NCI-H460 (cell line): Measurements from ENCODE around the gene NPEPL1. TPM values are rescaled to one million over a fixed set of nuclear protein-coding genes. Genes with fewer than 3 reads are reported as not detected.
"Not testable (repeated sequence)": the region's sequence is repeated elsewhere in the genome, so short reads cannot be mapped to it uniquely, and the experiment has no call there.

ENCODE experiments used
- DNase-seq: peaks from one replicate; pipeline ENCODE4 v3.0.0-alpha.2; 2016; ENCODE audit warnings: low read depth; ENCODE audit errors: extremely low read depth
- total RNA-seq: library from RNA; depleted of rRNA; stranded (reverse); fragments of >200 nt; shearing (Covaris generic); gene quantifications from 2 replicates; pipeline ENCODE4 v1.2.3, GENCODE V29; 2014

Gene NPEPL1
- total RNA-seq, 1 experiment from 2014 or later: 20.9 TPM

DNA sequence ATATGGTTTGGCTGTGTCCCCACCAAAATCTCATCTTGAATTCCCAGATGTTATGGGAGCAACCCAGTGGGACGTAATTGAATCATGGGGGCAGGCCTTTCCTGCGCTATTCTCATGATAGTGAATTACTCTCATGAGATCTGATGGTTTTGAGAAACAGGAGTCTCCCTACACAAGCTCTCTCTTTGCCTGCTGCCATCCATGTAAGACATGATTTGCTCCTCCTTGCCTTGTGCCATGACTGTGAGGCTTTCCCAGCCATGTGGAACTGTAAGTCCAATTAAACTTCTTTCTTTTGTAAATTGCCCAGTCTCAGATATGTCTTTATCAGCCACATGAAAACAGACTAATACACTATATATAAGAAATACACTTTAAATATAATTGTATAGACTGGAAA lies 33.6 kb downstream of the NPEPL1 start:
- not testable (repeated sequence) for DNase-seq

DNA sequence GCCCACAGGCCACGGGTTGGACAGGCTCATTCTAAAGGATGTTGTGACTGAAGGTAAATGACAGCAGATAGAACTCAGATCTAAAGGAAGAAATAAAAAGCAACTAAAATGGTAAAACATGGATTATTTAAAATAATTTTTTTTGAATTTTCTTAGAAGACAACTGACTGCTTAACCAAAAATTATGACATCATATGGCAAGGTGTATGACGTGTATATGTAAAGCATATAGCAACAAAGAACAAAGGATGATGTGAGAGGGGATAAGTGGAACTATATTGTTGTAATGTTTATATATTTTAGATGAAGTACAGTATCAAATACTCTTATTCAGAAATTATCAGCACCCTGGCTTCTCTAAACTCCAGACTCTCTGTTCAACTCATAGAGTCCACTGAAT lies 38.6 kb downstream of the NPEPL1 start:
- DNase-seq: no peak

DNA sequence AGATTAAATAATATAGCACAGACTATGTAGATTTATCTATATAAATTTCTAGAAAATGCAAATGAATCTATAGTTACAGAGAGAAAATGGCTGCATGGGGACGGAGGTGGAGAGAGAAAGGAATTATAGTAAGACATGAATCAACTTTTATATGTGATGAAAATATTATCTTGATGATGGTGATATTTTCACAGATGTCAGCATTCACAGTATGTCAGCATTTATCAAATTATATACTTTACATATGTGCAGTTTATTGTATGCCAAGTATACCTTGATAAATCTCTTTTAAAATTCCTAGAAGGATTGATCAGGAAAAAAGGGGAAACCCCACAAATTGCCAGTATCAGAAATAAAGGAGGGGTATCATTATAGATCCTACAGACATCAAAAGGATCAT lies 44.6 kb downstream of the NPEPL1 start:
- DNase-seq: no peak

DNA sequence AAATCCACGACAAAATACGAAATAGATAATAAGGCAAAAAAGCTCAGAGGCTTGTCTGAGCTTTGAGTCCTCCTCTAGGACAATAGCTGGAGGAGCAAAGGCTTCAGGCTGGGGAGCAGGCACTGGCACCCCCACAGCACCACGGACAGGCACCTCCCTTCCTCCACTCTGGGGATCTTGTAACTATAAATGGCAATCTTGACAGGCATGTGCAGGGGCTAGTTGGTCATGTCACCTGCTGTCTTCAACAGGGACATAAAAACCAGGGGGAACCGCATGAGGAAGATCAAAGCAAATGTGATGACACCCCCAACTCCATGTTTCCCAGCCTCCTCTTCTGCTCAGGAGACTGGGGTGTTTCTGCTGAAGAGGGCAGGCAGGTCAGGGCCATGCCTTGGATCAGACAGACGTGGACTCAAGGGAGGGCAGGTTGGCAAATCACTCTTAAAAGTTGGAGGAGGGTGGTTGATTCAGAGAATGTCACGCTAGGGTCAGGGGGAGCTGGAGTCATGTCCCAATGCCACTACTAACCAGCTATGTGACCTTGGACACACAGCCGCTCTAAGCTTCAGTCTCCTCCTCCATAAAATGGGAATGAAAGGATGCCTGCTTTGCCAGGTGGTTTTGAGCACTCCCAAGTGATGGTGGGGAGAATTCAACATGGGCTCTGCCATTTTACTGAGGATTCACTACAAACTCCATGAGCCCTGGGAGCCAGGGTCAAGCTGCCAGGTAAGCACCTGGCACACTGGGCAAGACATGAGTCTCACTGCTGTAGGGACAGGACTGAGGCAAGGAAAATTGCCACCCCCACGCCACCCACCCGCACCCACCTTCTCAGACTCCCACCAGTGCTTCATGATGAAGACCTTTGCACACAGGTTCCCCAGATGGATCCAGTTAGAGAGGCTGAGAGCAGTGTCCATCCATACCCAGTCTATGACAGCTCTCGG lies 48.0 kb downstream of the NPEPL1 start:
- no peak for DNase-seq

DNA sequence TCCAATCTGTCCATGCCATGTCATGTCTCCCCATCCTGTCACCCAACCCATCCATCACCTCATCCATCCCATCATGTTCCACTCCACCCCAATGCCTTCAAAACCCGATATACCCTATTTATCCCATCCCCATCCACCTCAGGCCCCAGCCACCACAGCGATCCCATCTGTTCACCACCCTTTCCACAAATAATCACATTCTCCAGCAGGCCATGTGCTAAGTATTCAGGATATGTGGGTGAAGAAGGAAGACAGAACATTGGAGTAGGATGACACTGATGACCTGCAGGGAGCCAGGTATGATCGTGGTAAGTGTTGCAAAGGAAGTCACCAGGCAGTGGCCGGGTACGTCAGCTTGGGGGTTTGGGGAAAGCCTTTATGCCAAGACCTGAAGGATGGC lies 48.8 kb downstream of the NPEPL1 start:
- DNase-seq: no peak

DNA sequence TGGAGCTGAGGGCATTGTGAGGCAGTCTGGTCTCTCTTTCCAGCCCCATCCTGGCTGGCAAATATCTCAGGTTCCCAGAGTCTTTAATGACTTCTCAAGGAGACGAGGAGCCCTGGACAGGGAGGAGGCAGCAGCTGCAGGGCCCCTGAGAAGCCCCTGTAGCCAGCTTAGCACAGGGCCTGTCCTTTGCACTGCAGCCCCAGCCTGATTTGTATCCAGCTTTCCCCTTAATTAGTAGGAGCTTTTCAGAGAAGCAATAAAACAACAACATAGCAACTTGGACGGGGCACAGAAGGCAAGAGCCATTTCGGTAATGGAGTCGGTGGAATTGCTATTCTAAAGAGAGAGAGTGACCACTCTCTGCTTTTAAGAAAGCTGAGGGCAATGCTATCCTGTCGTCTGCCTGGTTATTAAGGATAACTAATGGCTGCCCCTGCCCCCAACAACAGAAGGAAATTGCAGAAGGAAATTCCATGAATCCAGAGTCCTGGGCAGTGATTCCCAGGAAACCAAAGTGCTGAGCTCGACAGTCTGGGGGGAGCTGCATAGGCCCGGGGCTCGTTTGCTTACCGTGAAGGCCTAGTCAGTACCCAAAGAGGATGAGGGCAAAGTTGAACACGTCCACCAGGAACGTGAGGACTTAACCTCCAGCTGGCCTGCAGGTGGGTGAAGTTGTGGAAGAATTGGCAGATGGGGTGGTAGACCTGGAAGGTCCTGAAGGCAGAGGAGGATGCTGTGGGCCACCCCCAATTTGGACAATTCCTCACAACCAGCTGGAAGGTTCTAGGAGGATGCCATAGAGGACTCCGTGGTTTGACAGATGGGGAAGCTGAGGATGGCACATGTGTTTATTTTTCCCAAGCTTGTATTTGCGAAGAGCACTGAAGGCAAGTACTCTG lies 50.3 kb downstream of the NPEPL1 start:
- no peak for DNase-seq

DNA sequence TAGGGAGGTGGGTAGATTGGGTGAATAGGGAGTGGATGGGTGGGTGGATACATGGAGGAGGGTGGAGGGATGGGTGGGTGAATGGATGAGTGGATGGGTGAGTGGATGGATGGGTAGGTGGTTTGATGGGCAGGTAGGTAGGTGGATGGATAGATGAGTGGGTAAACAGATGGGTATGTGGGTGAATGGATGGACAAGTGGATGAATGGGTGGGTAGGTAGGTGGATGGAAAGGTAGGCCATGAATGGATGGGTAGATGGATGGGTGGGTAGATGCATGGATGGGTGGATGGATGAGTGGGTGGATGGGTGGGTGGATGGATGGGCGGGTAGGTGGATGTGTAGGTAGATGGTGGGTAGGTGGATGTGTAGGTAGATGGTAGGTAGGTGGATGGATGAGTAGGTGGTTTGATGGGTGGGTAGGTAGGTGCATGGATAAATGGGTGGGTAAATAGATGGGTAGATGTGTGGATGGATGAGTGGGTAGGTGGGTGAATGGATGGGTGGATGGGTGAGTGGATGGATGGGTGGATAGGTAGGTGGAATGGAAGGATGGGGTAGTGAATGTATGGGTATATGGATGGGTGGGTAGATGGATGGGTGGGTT lies 51.4 kb downstream of the NPEPL1 start:
- DNase-seq: no peak

DNA sequence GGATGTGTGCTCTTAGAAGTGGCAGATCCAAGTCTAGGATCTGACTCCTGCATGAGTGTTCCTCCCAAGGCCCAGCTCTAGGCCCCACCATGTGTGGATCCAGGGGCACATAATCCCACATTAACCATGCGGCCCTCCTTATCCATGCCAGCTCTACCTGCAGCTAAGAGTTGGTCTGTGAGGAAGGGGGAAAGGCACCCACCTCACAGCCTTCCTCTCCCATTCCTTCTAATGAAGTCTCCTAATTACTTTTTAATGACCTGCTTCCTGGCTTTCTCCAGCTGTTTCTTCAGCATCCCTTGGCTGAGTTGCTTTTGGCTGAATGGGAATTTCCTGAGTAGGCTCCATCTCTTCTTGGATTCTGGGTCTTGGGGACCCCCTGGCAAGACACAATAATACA lies 52.2 kb downstream of the NPEPL1 start:
- DNase-seq: no peak

DNA sequence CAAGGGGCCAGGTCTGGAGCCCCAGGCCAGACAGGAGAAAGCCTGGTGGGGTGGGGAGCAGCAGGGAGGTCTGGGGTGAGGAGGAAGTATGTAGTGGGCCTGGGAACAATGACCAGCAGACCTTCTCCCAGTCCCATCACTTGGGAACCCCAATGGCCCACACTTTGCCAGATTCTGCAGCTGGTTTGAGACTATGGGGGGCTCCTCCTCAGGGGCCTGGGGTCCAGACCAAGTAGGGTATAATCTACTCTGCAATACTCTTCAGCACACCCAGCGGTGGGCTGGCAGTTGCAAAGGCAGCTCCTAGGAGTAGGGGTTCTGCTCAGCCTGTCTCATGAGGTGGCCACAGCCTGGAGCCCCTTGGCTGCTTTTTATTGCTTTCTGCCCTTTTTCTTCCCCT lies 52.8 kb downstream of the NPEPL1 start:
- DNase-seq: no peak

DNA sequence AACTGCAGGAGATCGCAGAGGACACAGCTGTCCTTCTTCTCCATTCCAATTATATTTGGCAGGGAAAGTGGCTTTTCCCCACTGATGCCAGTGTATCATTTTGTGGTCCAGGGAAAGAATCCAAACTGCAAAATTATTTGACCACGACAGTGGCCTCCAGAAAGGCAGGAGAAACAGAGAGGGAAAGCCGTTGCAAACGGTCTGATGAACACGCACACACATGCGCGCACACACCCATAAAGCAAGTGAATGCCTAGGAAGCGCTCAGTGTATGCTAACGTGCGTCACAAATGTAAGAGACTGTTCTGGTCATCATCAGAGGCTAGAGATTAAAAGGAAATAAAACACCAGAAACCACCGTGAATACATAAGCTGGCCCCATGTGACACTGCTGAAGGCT lies 54.0 kb downstream of the NPEPL1 start:
- no peak for DNase-seq

DNA sequence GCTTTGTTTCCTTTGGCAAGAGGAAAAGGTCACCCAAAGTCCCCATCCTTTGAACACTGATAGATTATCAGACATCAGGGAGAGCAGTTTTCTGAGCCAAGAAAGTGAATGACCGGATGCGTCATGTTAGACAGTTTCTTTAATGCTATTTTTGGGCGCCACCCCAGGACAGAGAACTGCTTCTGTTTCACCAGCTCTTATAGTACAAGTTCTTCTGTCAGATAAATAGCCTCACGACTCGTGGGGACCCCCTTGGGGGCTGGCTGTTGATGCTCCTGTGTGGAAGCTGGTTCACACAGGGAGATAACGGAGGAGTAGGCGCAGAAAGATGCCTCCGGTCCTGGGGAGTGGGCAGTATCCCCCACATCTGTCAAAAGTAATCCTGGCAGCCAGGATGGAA lies 54.6 kb downstream of the NPEPL1 start:
- no peak for DNase-seq

DNA sequence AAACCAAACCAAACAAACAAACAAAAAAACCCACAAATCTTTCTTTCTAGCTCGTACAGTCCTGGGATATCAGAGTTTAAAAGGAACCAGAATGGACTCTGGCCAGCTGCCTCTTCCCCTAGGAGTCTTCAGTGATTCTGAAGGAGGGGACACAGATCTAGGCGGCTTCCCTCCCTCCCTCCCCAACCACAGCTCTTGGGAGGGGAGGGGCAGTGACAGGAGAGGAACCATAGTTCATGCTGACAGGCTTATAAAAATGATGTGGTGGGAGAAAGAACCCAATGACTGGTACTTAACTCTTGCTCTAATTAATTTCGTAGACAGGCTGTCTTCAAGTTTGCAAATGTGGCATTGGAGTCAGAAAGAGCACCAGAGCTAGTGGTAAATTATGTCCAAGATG lies 56.0 kb downstream of the NPEPL1 start:
- no peak for DNase-seq

DNA sequence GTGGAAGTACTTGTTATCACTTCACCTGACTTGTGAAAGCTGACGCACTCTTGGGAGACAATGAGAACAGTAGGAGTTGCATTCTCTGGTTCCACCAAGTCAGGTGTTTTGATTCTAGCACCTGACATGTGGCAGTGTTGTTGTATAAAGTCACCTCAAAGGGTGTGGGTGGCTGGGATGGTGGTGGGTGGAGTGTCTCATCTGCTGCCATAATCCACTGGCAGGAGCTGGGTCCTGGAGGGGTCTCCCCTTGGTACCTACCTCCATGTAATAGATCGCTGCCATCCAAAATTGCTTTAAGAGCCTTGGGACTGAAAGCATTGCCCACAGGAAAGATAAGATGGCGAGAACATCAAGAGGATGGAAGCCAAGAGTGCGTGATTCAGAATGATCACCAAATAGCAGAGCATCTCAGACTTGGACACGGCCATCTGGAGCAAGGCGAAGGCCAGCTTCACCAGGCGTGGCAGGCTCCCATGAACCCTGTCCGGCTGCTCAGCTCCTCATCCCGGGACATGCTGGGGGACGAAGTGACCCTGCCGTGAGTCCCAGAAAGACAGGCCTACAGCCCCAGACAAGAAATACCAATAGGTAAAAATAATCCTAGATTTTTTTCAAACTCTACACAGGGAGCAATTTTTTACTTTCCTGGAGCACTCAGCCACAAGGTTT lies 56.6 kb downstream of the NPEPL1 start:
- no peak for DNase-seq

DNA sequence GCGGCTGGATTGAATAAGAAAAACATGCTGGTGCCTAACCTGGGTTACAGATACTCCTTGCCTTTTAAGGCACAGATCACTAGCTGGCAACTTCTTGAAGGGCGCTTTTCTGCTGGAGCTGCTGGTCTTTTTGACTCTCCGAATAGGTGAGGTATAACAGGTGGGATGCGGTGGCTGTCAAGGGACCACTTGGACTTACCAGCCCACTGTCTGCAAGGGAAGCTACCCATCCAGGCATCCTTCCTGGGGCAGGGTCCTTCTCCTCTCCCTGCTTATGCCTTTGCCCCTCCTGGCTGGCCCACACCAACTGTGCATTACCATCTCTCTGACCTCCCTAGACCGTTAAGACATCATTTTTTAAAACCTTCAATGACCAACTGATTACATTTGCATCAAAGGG lies 57.4 kb downstream of the NPEPL1 start:
- no peak for DNase-seq

DNA sequence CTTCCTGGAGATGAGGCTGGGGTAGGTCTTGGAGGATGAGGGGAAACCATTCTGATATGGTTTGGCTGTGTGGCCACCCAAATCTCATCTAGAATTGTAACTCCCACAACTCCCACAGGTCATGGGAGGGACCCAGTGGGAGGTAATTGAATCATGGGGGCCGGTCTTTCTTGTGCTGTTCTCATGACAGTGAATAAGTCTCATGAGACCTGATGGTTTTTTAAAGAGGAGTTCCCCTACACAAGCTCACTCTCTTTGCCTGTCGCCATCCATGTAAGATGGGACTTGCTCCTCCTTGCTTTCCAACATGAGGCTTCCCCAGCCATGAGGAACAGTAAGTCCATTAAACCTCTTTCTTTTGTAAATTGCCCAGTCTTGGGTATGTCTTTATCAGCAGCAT lies 58.1 kb downstream of the NPEPL1 start:
- not testable (repeated sequence) for DNase-seq

DNA sequence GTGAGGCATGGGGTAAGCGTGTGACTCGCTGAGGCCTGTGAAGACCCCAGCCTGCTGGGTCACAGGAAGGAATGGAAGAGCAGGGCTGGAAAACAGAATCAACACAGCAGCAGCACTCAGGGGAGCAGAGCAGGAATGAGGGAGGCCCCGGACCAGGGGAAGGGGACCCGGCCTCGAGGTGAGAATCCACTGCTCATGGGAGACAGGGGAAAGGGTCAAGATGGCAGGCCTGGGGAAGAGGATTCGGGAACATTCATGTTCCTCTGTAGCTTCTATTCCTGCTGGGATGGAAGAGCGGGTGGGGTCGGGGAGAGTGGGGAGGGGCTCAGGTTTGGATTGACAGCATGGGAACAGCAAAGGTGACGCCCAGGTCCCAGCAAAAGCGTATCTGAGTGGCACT lies 59.4 kb downstream of the NPEPL1 start:
- no peak for DNase-seq

DNA sequence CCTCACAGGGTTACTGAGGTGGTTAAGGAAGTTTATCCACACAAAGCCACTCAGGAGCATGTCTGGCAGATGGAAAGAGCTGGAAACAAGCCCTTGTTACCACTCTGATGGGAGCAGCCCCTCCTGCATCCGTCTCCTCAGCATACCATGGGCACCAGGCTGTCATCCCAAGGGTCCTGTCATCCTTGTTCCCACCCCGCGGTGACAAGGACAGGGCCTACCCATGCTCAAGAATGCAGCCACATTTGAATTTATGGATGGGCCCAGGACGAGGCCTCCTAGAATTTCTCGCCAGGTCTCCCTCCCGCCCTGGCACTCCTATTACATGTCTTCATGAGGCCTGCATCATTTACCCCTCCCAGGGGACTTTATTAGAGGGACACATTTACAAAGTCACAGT lies 60.0 kb downstream of the NPEPL1 start:
- no peak for DNase-seq

DNA sequence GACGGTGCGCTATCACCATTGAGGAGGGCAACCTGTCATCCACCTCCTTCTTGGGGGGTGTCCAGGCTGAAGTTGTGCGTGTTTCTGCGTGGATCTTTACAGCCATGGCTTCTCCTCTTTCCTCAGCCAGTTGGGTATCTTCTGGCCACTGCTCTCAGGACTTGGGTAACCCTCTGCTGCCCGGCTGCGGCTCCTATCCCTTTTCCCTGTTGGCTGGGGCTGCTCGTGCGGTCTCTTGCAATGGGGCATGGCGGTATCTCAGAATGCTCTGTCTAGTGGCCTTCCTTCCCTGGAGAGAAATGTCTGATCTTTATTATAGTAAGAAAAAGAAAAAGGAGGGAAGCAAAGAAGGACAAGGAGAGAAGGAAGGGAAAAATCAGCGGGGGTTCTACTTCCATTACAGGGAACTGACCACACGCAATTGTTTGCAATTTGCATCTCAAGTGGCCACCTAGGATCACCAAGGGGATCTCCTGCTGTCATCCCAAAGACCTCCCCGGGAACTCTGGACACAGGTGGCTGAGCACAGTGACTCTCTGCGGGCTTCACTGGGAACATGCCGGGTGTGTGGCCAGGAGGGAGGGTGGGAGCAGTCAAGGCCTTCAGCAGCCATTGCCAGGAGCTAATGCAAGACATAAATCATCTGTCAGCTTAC lies 60.8 kb downstream of the NPEPL1 start:
- DNase-seq: no peak

DNA sequence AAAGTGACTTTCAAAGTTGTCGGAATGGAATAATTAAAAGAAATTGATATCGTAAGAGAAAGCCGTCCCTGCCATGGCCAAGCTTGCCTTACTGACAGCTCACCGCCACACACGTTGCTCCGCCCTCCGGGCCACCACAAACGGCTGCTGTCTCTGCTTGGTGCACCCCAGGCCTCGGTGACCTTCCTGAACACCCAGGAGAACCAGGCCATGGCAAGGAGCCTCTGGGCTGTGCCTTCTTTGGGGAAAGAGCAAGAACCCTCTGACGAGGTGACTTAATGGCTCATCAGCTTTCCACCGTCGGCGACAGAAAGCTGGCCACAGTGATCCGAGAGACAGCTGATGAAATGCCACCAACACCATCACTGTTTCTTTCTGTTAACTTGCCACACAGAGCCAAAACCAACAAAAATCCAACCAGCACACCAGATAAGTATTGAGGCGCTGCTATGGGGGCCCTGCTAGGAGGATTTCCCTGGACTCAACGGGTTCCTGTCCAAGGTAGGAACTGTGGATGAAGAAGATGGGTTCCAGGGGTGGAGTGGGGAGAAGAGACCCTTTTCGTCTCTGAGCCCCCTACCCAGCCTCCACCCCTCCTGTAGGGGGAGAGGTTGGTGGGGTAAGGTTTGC lies 61.4 kb downstream of the NPEPL1 start:
- DNase-seq: no peak

DNA sequence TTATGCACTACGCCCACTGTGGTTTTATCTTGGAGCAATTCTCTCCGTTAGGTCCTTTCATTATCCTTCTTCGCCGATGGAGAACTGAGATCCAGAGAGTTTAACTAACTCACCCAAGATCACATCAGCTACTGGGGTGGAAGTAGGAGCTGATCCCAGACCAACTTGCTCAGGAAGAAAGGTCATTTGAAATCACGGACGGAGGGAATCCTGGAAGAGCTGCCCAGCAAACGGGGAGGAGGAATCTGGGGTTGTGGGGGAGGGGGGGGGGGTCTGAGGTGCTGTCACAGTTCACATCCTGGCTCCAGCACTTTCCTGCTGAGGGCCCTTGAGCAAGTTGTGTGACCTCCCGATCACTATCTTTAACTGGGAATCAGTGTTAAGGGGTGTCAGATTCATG lies 62.0 kb downstream of the NPEPL1 start:
- no peak for DNase-seq
